SK-N-SH (cell line): ENCODE measurements around the gene GRIK5.

Experiments used
- FOSL2 ChIP-seq: IDR thresholded peaks from 2 replicates; pipeline ENCODE4 v1.4.0; 2012; ENCODE audit warnings: low read depth, mild to moderate bottlenecking, moderate library complexity, borderline replicate concordance
- GABPA ChIP-seq: IDR thresholded peaks from 2 replicates; pipeline ENCODE4 v1.4.0; 2012; ENCODE audit warnings: low read depth, mild to moderate bottlenecking
- IRF3 ChIP-seq: fragments of 150-350 bp; IDR thresholded peaks from 2 replicates; pipeline ENCODE4 v1.6.1; 2016; ENCODE audit warnings: mild to moderate bottlenecking, low read depth, low read length
- MEF2A ChIP-seq: IDR thresholded peaks from 2 replicates; pipeline ENCODE4 v1.4.0; 2012; ENCODE audit warnings: low read depth, borderline replicate concordance
- NRF1 ChIP-seq: IDR thresholded peaks from 2 replicates; pipeline ENCODE4 v1.6.1; 2012; ENCODE audit warnings: low read depth, mild to moderate bottlenecking, low read length
- POLR2AphosphoS5 ChIP-seq: IDR thresholded peaks from 2 replicates; pipeline ENCODE4 v1.6.1; 2012; ENCODE audit warnings: low read depth, low read length
- RXRA ChIP-seq: IDR thresholded peaks from 2 replicates; pipeline ENCODE4 v1.4.0; 2012; ENCODE audit warnings: low read depth, mild to moderate bottlenecking, borderline replicate concordance
- SMC3 ChIP-seq: IDR thresholded peaks from 2 replicates; pipeline ENCODE4 v1.6.1; 2012; ENCODE audit warnings: low read depth, low read length, improper control_type of control experiment
- TEAD4 ChIP-seq: IDR thresholded peaks from 2 replicates; pipeline ENCODE4 v1.4.0; 2012; ENCODE audit warnings: mild to moderate bottlenecking, borderline replicate concordance; ENCODE audit not compliant: insufficient read depth
- ZBTB33 ChIP-seq: IDR thresholded peaks from 2 replicates; pipeline ENCODE4 v1.4.0; 2012; ENCODE audit warnings: low read depth, borderline replicate concordance
- TF ChIP-seq, protein P1 (sequence below): fragments of 200-600 bp; sonication (generic); IDR thresholded peaks from 2 replicates; pipeline ENCODE4 v1.6.1; 2017; ENCODE audit warnings: antibody characterized with exemption, mild to moderate bottlenecking, moderate library complexity
- TF ChIP-seq, protein P2 (sequence below): IDR thresholded peaks from 2 replicates; pipeline ENCODE4 v1.4.0; 2012; ENCODE audit warnings: low read depth

DNA sequence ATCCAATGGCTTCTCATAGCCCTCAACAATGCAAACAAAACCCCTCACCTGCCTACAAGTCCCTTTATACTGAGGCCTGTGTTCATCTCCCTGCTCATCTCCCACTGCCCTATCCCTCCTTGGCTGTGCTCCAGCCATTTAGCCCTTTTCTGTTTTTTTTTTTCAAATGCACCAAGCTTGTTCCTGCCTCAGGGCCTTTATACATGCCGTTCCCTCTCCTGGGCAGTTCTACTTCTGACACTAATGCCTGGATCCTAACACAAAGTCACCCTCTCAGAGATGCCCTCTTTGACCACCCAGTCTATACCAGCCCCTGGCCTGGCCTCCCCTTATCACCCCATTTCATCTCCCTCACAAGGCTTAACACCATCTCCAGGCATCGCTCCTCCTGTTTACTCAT lies 32.9 kb upstream of the GRIK5 start:
- TF ChIP-seq, protein P1, sequence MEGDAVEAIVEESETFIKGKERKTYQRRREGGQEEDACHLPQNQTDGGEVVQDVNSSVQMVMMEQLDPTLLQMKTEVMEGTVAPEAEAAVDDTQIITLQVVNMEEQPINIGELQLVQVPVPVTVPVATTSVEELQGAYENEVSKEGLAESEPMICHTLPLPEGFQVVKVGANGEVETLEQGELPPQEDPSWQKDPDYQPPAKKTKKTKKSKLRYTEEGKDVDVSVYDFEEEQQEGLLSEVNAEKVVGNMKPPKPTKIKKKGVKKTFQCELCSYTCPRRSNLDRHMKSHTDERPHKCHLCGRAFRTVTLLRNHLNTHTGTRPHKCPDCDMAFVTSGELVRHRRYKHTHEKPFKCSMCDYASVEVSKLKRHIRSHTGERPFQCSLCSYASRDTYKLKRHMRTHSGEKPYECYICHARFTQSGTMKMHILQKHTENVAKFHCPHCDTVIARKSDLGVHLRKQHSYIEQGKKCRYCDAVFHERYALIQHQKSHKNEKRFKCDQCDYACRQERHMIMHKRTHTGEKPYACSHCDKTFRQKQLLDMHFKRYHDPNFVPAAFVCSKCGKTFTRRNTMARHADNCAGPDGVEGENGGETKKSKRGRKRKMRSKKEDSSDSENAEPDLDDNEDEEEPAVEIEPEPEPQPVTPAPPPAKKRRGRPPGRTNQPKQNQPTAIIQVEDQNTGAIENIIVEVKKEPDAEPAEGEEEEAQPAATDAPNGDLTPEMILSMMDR = no peak
- TF ChIP-seq RXRA (no peak), TEAD4 (no peak), POLR2AphosphoS5 (no peak), ZBTB33 (no peak), GABPA (no peak), NRF1 (no peak), FOSL2 (no peak), SMC3 (no peak), MEF2A (no peak), IRF3 (no peak)
- TF ChIP-seq, protein P2, sequence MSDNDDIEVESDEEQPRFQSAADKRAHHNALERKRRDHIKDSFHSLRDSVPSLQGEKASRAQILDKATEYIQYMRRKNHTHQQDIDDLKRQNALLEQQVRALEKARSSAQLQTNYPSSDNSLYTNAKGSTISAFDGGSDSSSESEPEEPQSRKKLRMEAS = no peak
